OCI-LY3 (cell line): ENCODE data around the gene PDK1.

ENCODE experiments used
- H2AFZ ChIP-seq: fragments of 200-600, 300-600 bp; shearing (Covaris generic); 2 replicates; pipeline ENCODE4 v1.6.0; 2014; ENCODE audit warnings: antibody characterized with exemption, low read depth, low read length
- H3K27ac ChIP-seq: fragments of 200-600, 300-600 bp; sonication (generic); 2 replicates; pipeline ENCODE4 v1.5.1; 2014; ENCODE audit warnings: mild to moderate bottlenecking, low read length, moderate library complexity, mixed read lengths
- H3K27me3 ChIP-seq: fragments of 200-600, 300-600 bp; sonication (generic); 2 replicates; pipeline ENCODE4 v1.6.1; 2014; ENCODE audit warnings: low read depth, low read length, mixed read lengths
- H3K36me3 ChIP-seq: fragments of 200-600, 300-600 bp; sonication (generic); replicated peaks from 2 replicates; pipeline ENCODE3; 2014; ENCODE audit warnings: low read depth, low read length, mixed read lengths
- H3K4me1 ChIP-seq: fragments of 300-600, 200-600 bp; sonication (generic); 2 replicates; pipeline ENCODE4 v1.6.1; 2014; ENCODE audit warnings: low read length, mixed read lengths
- H3K4me2 ChIP-seq: fragments of 200-600, 300-600 bp; sonication (generic); 2 replicates; pipeline ENCODE4 v1.6.1; 2014; ENCODE audit warnings: low read length, mixed read lengths
- H3K4me3 ChIP-seq: fragments of 300-600, 200-600 bp; sonication (generic); 2 replicates; pipeline ENCODE4 v1.5.1; 2014; ENCODE audit warnings: antibody characterized with exemption, mild to moderate bottlenecking, low read length, moderate library complexity
- H3K79me2 ChIP-seq: fragments of 300-600, 200-600 bp; shearing (Covaris generic); 2 replicates; pipeline ENCODE4 v1.6.1; 2014; ENCODE audit warnings: mild to moderate bottlenecking, low read length, mixed read lengths
- H3K9ac ChIP-seq: fragments of 300-600, 200-600 bp; shearing (Covaris generic); 2 replicates; pipeline ENCODE4 v1.6.0; 2014; ENCODE audit warnings: mild to moderate bottlenecking, low read length, moderate library complexity
- H3K9me3 ChIP-seq: fragments of 200-600, 300-600 bp; shearing (Covaris generic); 2 replicates; pipeline ENCODE4 v1.6.1; 2014; ENCODE audit warnings: low read length, mixed read lengths; ENCODE audit not compliant: insufficient read depth
- H4K20me1 ChIP-seq: fragments of 200-600, 300-600 bp; sonication (generic); 2 replicates; pipeline ENCODE4 v1.6.1; 2016; ENCODE audit warnings: low read length, mixed read lengths; ENCODE audit not compliant: insufficient read depth
- CTCF ChIP-seq: fragments of 200-600, 300-600 bp; sonication (generic); IDR thresholded peaks from 2 replicates; pipeline ENCODE4 v1.5.1; 2014; ENCODE audit warnings: antibody characterized with exemption, low read length, low read depth
- EZH2phosphoT487 ChIP-seq: fragments of 200-600 bp; shearing (Covaris generic); IDR thresholded peaks from 2 replicates; pipeline ENCODE4 v1.6.1; 2018; ENCODE audit warnings: antibody characterized with exemption, mixed run types, low read depth

The PDK1 gene

GRCh38 chr2:172555522-172556283, at the start of gene PDK1:
PDK1 (plus strand) TSS chr2:172556090; CDS start chr2:172556151, 61 bp downstream.
- TF ChIP-seq CTCF (no peak), EZH2phosphoT487 (no peak)
- H3K36me3 ChIP-seq: peaks cover 15% of the 10 kb centered on the region
- H3K27ac ChIP-seq: peak within 1 kb of the TSS; percentile 41
- H3K27me3 ChIP-seq: no peaks in the 10 kb centered on the region
- peaks cover 35% of the 10 kb centered on the region for H3K79me2 ChIP-seq
- peak within 1 kb of the TSS; percentile 90 for H2AFZ ChIP-seq
- peaks cover 18% of the 10 kb centered on the region for H4K20me1 ChIP-seq
- peak within 1 kb of the TSS; percentile 92 for H3K4me2 ChIP-seq
- H3K9me3 ChIP-seq: no peaks in the 10 kb centered on the region
- peak within 1 kb of the TSS; percentile 98 for H3K4me3 ChIP-seq
- H3K9ac ChIP-seq: peak within 1 kb of the TSS; percentile 78
- peaks cover 22% of the 10 kb centered on the region for H3K4me1 ChIP-seq

- H3K9ac ChIP-seq: no peak overlapping the region
- no peaks in the 10 kb centered on the region for H3K79me2 ChIP-seq
- H3K4me1 ChIP-seq: no peaks in the 10 kb centered on the region
- H2AFZ ChIP-seq: no peak overlapping the region
- H3K9me3 ChIP-seq: peaks cover 4% of the 10 kb centered on the region; the same call in 1 of the 2 replicates
- no peak overlapping the region for H3K4me2 ChIP-seq
- TF ChIP-seq CTCF: no peak
- no peak for TF ChIP-seq EZH2phosphoT487
- no peaks in the 10 kb centered on the region for H3K27me3 ChIP-seq
- no peak overlapping the region for H3K27ac ChIP-seq
- H4K20me1 ChIP-seq: no peaks in the 10 kb centered on the region
- no peak overlapping the region for H3K4me3 ChIP-seq
- peaks cover 4% of the 10 kb centered on the region for H3K36me3 ChIP-seq
These were observed 48.7 kb upstream of the PDK1 start for GRCh38 chr2:172507199-172507598.

- no peaks in the 10 kb centered on the region for H3K4me1 ChIP-seq
- H3K9ac ChIP-seq: no peak overlapping the region
- no peak overlapping the region for H3K4me3 ChIP-seq
- no peaks in the 10 kb centered on the region for H3K79me2 ChIP-seq
- no peak overlapping the region for H3K27ac ChIP-seq
- H2AFZ ChIP-seq: no peak overlapping the region
- peaks cover 4% of the 10 kb centered on the region for H3K36me3 ChIP-seq
- TF ChIP-seq EZH2phosphoT487: no peak
- TF ChIP-seq CTCF: no peak
- H3K27me3 ChIP-seq: no peaks in the 10 kb centered on the region
- no peak overlapping the region for H3K4me2 ChIP-seq
- no peaks in the 10 kb centered on the region for H4K20me1 ChIP-seq
- peaks cover 9% of the 10 kb centered on the region; the same call in 1 of the 2 replicates for H3K9me3 ChIP-seq
These were observed 45.8 kb upstream of the PDK1 start for GRCh38 chr2:172510088-172510487.

- Histone ChIP-seq H3K4me1 (no peaks in the 10 kb centered on the region), H3K27me3 (no peaks in the 10 kb centered on the region), H3K27ac (no peak overlapping the region), H3K4me2 (no peak overlapping the region), H2AFZ (no peak overlapping the region), H3K9ac (no peak overlapping the region), H4K20me1 (no peaks in the 10 kb centered on the region), H3K36me3 (peaks cover 4% of the 10 kb centered on the region), H3K79me2 (no peaks in the 10 kb centered on the region), H3K9me3 (peaks cover 9% of the 10 kb centered on the region), H3K4me3 (no peak overlapping the region)
- TF ChIP-seq EZH2phosphoT487 (no peak), CTCF (no peak)
These were observed 45.3 kb upstream of the PDK1 start for GRCh38 chr2:172510548-172510947.
